B cell (primary cell): Measurements from ENCODE around the gene PNISR.
"Not testable (repeated sequence)": the region's sequence is repeated elsewhere in the genome, so short reads cannot be mapped to it uniquely, and the experiment has no call there.

Source experiments
- CTCF ChIP-seq: fragments of 200-600 bp; IDR thresholded peaks from one replicate; pipeline ENCODE4 v1.8.0; 2022; ENCODE audit warnings: antibody characterized with exemption, mild to moderate bottlenecking
- EZH2 ChIP-seq: IDR thresholded peaks from 2 replicates; pipeline ENCODE4 v1.6.1; 2012; ENCODE audit warnings: borderline replicate concordance, low read depth, mild to moderate bottlenecking, moderate library complexity, low read length; ENCODE audit not compliant: insufficient read depth, poor library complexity, severe bottlenecking

DNA sequence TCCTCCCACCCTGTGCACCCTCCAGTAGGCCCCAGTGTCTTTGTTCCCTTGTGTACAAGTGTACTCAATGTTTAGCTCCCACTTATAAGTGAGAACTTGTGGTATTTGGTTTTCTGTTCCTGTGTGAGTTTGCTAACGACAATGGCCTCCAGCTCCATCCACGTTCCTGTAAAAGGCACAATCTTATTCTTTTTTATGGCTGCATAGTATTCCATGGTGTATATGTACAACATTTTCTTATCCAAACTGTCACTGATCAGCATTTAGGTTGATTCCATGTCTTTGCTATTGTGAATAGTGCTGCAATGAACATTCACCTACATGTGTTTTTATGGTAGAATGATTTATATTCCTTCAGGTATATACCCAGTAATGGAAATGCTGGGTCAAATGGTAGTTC lies 34.0 kb upstream of the PNISR start:
- not testable (repeated sequence) for TF ChIP-seq CTCF, EZH2
